Muscle layer of colon (tissue), 2 donors: ENCODE measurements around the gene C13orf46.

Source experiments
- H3K27ac ChIP-seq: one replicate; pipeline ENCODE4 v1.7.0; 2013; ENCODE audit warnings: low read depth, mild to moderate bottlenecking, low read length, moderate library complexity
- H3K27me3 ChIP-seq, 2 donors: one replicate each; pipeline ENCODE4 v1.7.0; 2013; ENCODE audit warnings: low read length in 2 of 2, mild to moderate bottlenecking in 2 of 2; ENCODE audit not compliant: insufficient read depth in 2 of 2, control insufficient read depth in 1 of 2
- H3K36me3 ChIP-seq: one replicate; pipeline ENCODE4 v1.7.0; 2013; ENCODE audit warnings: mild to moderate bottlenecking, low read length; ENCODE audit not compliant: insufficient read depth
- H3K4me1 ChIP-seq: one replicate; pipeline ENCODE4 v1.7.0; 2013; ENCODE audit warnings: mild to moderate bottlenecking, low read length; ENCODE audit not compliant: insufficient read depth
- H3K4me3 ChIP-seq, 2 donors: one replicate each; pipeline ENCODE4 v1.7.0; 2013; ENCODE audit warnings: low read length in 2 of 2, low read depth in 1 of 2, mild to moderate bottlenecking in 1 of 2, moderate library complexity in 1 of 2
- H3K9ac ChIP-seq: one replicate; pipeline ENCODE4 v1.7.0; 2013; ENCODE audit warnings: low read length
- H3K9me3 ChIP-seq: one replicate; pipeline ENCODE4 v1.7.0; 2013; ENCODE audit warnings: mild to moderate bottlenecking, low read length
- donor health status: abdominal sarcoma.
- donor health status: Adenocarcinoma of cecum.

The C13orf46 gene

GRCh38 chr13:113972451-113973217, 1.2 kb downstream of the C13orf46 start:
- Histone ChIP-seq H3K4me1 (peaks cover 18% of the 10 kb centered on the region), H3K36me3 (peaks cover 7% of the 10 kb centered on the region), H3K27ac (no peak overlapping the region), H3K9ac (no peak overlapping the region), H3K9me3 (no peaks in the 10 kb centered on the region), H3K27me3 (no peaks in the 10 kb centered on the region), H3K4me3 (no peak overlapping the region)

GRCh38 chr13:113971471-113972231, 2.2 kb downstream of the C13orf46 start:
- peaks cover 18% of the 10 kb centered on the region for H3K4me1 ChIP-seq
- H3K9ac ChIP-seq: no peak overlapping the region

GRCh38 chr13:113970810-113971470, 2.9 kb downstream of the C13orf46 start:
- H3K27ac ChIP-seq: peak overlapping the region; percentile 46
- no peaks in the 10 kb centered on the region for H3K9me3 ChIP-seq
- no peaks in the 10 kb centered on the region for H3K27me3 ChIP-seq
- H3K4me3 ChIP-seq: no peak overlapping the region
- no peaks in the 10 kb centered on the region for H3K36me3 ChIP-seq
- no peak overlapping the region for H3K9ac ChIP-seq
- peaks cover 18% of the 10 kb centered on the region for H3K4me1 ChIP-seq

More at GRCh38 chr13:113971471-113972231, 2.2 kb downstream of the C13orf46 start:
- H3K27ac ChIP-seq: peak overlapping the region; percentile 46
- no peak overlapping the region for H3K4me3 ChIP-seq
- H3K27me3 ChIP-seq: no peaks in the 10 kb centered on the region
- H3K9me3 ChIP-seq: no peaks in the 10 kb centered on the region
- no peaks in the 10 kb centered on the region for H3K36me3 ChIP-seq

- Histone ChIP-seq H3K36me3 (no peaks in the 10 kb centered on the region), H3K27ac (no peak overlapping the region), H3K9ac (no peak overlapping the region), H3K4me3 (no peak overlapping the region), H3K4me1 (peaks cover 18% of the 10 kb centered on the region), H3K27me3 (no peaks in the 10 kb centered on the region), H3K9me3 (no peaks in the 10 kb centered on the region)
Observed at GRCh38 chr13:113969973-113970611, 3.8 kb downstream of the C13orf46 start.

GRCh38 chr13:113969311-113969972, 4.4 kb downstream of the C13orf46 start:
- H3K9me3 ChIP-seq: no peaks in the 10 kb centered on the region
- H3K9ac ChIP-seq: no peak overlapping the region
- peaks cover 18% of the 10 kb centered on the region for H3K4me1 ChIP-seq
- no peaks in the 10 kb centered on the region for H3K36me3 ChIP-seq
- no peaks in the 10 kb centered on the region for H3K27me3 ChIP-seq
- H3K27ac ChIP-seq: no peak overlapping the region
- no peak overlapping the region for H3K4me3 ChIP-seq

GRCh38 chr13:113968463-113969310, 5.2 kb downstream of the C13orf46 start:
- Histone ChIP-seq H3K9ac (no peak overlapping the region), H3K27me3 (no peaks in the 10 kb centered on the region), H3K4me1 (peaks cover 18% of the 10 kb centered on the region), H3K9me3 (no peaks in the 10 kb centered on the region), H3K36me3 (no peaks in the 10 kb centered on the region), H3K27ac (no peak overlapping the region), H3K4me3 (no peak overlapping the region)

- H3K27ac ChIP-seq: no peak overlapping the region
- no peaks in the 10 kb centered on the region for H3K36me3 ChIP-seq
- H3K4me3 ChIP-seq: no peak overlapping the region
- peaks cover 18% of the 10 kb centered on the region for H3K4me1 ChIP-seq
- H3K9ac ChIP-seq: no peak overlapping the region
- no peaks in the 10 kb centered on the region for H3K9me3 ChIP-seq
- H3K27me3 ChIP-seq: no peaks in the 10 kb centered on the region
Observed at GRCh38 chr13:113967729-113968462, 6.0 kb downstream of the C13orf46 start.

GRCh38 chr13:113967206-113967720, 6.6 kb downstream of the C13orf46 start:
- peaks cover 18% of the 10 kb centered on the region for H3K4me1 ChIP-seq
- no peaks in the 10 kb centered on the region for H3K36me3 ChIP-seq
- no peak overlapping the region for H3K9ac ChIP-seq
- H3K9me3 ChIP-seq: no peaks in the 10 kb centered on the region
- no peaks in the 10 kb centered on the region for H3K27me3 ChIP-seq
- H3K27ac ChIP-seq: no peak overlapping the region
- H3K4me3 ChIP-seq: no peak overlapping the region

GRCh38 chr13:113965968-113966884, 7.7 kb downstream of the C13orf46 start:
- Histone ChIP-seq H3K36me3 (no peaks in the 10 kb centered on the region), H3K27ac (no peak overlapping the region), H3K9me3 (no peaks in the 10 kb centered on the region), H3K4me1 (peaks cover 10% of the 10 kb centered on the region), H3K9ac (no peak overlapping the region), H3K4me3 (no peak overlapping the region), H3K27me3 (no peaks in the 10 kb centered on the region)
